HG02970 (cell line): ENCODE measurements around the gene ICE1.
"Not testable (repeated sequence)": the region's sequence is repeated elsewhere in the genome, so short reads cannot be mapped to it uniquely, and the experiment has no call there.

Experiments used
- ATAC-seq: cut with Tn5 transposase; IDR thresholded peaks from one replicate; pipeline ENCODE4 v1.9.1; 2021; ENCODE audit warnings: mild to moderate bottlenecking, moderate library complexity, moderate number of reproducible peaks; ENCODE audit not compliant: unreplicated experiment, low FRiP score

ICE1 gene

DNA sequence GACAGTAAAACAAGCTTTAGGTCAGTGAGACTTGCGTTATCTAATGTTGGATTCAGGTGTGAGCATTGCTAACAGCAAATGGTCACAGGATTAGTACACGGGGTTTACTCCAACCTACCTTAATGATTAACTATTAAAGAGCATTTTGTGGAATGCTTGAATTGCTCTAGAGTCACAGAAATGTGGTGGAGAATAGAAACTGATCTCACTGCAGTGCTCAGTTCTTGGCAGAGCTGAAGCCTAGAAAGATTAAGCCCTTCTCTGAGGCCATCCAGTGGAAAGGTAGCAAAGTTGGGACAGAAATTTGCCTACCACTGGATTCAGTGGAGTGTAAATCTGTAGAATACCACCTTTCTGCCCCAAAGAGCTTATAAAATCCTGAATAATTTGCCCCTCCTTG lies 60.9 kb downstream of the ICE1 start:
- ATAC-seq, result no peak

DNA sequence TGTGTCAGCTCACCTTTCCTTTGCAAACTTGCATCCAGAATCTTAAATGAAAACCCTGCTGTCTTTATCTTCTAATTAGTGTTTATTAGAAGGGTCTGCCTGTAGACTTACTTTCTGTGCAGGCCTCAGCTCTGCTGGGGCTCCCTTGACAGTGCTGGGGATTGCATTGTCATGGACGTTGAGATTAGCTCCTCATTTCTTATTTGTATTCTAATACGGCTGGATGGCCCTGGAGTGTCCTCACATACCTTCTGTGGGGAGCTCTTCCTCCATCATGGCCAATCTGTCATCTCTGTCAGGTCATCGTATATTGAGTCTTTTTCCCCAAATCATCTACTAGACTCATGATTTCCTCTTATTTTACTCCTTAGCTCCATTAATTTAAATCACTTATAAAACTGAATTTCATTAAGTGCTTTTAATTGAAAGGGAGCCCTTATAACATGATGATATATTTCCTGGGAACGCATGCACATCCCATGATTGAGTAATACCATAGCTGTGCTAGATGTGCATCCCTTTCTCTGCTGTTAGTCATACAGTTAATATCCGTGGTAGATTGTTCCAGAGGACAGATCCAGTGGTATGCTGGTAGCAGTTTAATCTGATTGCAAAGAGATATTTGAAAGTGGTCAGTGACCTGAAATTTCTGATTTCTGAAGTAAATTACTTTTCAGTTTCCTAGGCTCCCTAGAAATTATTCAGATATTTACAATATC lies 61.6 kb downstream of the ICE1 start:
- no peak for ATAC-seq

DNA sequence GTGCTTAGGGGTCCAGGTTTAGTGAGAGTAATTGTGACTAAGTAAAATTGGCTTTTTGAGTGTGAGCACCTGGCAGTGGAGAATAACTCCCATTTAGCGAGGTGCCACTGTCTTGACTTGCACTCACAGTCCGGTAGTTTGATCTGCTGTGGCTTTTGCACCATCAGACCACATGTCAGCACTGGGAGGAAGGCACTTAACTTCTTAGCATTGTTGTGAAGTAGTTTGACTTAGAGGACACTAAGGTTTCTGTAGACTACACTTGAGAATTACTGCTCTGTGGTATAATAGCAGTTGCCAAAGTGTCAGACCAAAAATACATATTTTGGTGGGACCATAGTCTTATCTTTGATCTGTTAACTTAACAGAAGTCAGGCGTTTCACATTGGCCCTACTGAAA lies 63.6 kb downstream of the ICE1 start:
- ATAC-seq, result no peak

DNA sequence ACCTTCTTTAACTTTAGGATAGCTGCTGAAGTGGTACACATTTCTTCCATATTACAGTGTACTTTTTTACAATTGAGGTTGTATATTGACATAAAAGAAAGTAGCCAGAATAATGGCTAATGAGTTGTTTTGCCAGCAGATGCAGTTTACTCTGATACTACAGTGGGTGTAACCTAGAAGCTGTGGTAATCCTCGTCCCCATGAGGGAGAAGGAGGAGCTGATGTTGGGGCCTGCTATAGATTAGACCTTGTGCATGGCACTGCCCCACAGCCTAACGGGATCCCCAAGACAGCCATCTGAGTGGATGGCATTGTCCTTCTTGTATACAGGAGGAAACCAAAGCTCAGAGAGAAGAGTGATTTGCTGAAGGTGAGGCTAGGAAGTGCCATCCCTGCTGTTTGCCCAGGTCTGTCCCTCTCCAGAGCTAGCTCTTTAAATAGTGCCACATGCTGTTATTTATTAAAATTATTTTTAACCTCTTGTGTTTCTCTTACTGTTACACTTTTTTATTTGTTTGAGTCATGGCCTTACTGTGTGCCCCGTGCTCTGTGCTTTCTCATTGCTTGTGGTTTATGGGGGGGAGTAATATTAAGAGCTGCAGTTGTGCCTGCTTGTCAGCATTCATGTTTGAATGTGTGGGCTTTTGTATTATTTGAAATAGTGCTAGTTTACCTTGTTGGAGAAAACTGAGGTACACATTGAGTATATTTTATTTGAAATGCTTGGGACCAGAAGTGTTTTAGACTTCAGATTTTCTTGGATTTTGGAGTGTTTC lies 65.3 kb downstream of the ICE1 start:
- ATAC-seq, result no peak

DNA sequence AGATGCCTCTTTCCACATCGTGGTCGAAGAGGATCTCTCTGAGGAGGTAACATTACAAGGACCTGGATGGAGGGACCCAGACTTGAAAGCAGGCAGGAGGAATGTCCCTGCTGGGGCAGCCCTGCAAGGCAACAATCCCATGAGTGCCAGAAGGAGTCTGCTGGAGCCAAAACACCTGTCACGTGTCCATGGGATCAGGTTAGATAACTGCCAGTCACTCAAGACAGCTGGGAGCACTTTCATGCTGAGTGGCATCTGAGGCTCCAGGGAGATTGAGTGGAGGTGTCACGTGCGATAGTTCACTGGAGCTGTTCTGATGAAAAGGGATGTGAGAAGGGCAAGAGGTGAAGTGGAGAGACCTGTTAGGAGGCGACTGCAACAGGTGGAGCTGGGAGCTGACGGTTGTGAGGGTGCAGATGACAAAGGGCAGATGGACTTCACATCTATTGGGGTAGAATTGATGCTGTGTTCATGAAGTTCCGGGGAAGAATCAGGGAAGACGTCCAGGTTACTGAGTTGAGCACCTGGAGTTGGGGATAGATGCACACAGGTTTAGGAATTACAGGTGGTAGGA lies 68.4 kb downstream of the ICE1 start:
- ATAC-seq, result no peak

DNA sequence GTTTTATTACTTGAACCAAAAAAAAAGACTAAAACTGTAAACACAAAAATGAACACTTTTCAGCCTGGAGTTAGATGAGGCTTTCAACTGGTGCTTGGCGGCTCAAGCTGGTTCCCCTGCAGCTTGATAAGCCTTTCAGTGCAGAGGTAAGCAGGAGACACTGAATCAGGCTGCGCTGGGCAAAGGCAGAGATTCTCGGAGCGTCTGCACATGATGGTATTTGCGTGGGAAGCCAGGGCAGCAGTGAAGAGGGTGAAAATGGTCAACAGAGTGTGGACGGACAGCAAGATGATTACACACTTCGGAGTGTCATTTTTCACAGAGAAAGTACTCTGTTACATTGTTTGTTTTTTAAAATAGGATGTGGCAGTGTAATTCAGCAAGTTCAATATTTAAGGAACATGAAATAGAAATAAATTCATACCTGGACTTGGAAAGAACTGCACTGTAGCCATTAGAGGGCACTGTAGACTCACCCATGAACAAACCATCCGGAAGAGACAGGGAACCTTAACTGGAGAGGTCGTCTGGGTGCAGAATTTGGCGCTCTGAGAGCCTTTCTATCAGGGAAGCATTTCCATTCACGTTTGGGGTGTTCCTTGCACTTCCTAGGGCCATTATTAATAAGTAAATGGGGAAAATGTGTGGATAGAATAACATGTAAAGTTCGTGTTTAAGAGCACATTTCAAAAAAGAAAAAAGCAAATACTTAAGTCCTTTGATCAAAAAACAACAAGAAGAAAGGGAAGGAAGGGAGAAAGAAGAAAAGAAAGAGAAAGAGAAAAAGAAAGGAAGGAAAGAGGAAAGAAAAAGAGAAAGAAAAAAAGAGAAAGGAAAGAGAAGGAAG lies 69.8 kb downstream of the ICE1 start:
- ATAC-seq, result no peak

DNA sequence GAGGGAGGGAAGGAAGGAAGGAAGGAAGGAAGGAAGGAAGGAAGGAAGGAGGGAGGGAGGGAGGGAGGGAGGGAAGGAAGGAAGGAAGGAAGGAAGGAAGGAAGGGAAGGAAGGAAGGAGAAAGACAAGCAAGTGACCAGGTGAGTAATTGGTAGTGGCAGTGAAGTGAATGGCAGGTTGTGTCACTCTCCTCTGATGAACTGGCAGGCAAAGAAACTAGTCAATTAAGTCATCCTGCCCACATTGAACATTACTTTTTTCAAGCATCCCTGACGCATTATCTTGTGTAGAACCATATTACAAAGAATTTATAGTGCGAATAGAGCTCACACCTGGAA lies 70.4 kb downstream of the ICE1 start:
- ATAC-seq, result not testable (repeated sequence)

DNA sequence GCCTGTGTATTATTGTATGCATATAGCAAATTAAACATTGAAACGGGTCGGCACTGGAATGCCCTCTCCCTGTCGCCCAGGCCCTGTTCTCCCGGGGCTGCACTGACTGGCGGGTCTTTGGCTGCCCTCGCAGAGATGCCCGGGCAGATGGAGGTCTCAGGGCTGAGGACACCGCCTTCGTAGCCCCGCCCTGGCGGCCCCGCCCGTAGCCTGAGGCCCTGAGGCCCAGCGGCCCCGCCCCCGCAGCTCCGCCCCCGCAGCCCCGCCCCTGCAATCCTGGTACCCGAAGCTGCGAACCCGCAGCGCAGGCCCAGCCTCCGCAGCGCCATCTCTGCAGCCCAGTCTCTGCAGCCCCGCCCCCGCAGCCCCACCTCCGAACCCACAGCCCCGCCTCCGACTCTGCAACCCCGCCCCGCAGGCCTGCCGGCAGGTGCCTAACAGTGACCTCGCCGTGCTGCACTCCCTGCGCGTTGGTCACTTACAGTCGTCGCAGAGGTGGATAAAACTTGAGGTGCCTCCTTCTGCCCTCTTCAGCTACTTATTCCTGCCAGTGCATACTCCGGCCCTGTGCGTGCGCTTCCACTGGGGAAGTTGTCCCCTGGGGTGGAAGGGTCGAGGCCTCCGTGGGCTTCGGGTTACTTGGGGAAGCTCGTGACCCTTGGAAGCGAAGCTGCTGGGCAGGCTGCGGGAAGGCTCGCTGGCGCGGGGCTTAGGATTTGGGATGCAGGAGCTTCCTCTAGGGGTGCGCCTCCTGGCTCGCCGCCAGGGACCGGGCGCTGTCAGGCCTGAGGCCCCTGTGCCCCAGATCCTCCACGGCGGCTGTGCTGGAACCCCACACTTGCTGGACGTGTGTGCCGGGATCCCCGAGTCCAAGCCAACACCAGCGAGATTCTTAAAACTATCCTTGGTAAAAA lies 72.3 kb downstream of the ICE1 start:
- ATAC-seq, result peak; percentile 78

DNA sequence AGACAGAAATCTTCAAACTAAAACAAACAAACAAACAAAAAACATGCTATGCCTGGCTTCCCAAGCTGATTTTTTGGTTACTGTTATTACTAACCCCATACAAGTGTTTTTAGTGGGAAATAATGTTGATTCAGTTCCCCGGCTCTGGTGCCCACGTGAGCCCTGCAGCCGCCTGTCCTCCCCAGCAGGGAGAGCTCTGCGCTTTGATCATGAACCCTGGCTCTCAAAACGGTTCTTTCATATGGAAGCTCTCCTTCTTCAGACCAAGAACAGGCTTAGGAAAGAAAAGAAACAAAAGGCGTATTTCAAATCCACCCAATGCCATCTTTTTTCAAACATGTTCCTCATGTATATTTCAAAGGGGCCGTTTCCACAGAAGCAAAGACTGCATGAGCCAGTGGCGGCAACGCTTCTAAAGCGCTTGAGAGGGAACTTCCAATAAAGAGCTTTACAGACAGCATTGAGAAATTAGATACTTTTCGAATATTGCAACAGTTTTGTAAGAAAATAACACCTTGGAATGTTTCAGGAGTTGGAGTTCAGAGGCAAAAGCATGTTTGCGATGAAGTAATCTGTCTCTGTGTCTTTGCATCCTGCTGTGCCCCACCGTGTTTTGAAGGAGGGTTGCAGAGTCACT lies 74.8 kb downstream of the ICE1 start:
- ATAC-seq, result no peak

DNA sequence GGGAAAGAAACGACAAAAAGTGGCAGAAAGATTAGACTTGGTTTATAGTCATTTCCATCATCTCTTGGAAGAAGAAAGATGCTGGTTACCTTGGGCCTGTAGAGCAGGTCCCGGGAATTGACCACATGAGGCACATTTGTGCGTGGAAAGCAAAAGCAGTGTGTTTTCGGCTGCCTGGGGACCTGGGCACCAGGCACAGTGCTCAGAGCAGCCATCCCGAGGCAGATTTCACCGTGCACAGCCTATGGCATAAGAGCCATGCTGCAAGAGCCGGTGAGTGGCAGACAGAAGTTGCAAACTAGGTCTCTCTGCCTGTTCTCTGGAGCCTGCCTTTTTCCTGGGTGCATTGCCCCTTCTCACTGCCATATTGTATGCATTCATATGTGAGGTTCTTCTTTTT lies 77.0 kb downstream of the ICE1 start:
- ATAC-seq, result no peak

DNA sequence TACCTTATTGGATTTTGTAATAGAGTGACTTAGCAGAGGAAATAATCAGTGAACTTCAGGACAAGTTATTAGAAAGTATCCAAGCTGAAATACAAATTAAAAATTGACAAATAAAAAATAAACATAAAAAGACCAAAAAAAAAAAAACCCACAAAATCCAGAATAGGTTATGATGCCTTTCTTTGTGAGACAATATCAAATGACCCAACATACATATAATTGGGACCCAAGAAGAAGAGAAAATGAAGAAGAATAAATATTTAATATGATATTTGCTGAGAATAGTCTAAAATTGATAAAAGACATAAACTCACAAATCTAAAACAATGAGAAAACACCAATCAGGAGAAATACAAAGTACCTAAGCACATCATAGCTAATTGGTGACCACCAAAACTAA lies 81.8 kb downstream of the ICE1 start:
- no peak for ATAC-seq

DNA sequence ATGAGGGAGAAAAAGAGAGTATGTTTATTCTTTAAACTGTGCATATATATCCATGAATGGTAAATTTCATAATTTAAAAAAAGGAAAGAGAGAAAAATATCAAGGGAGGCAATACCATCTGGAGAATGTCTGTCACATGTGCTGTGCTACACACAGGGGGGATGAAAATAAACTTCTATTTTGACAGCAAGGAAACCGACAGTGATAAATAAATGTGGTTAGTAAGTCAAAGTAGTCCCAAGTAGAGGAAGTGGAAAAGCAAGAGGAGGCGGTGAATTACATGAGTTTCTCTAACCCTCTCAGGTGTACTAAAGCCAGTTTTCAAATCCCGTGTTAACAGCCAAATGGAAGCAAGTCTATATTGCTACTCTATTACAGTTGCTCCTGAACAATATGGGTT lies 83.3 kb downstream of the ICE1 start:
- no peak for ATAC-seq

DNA sequence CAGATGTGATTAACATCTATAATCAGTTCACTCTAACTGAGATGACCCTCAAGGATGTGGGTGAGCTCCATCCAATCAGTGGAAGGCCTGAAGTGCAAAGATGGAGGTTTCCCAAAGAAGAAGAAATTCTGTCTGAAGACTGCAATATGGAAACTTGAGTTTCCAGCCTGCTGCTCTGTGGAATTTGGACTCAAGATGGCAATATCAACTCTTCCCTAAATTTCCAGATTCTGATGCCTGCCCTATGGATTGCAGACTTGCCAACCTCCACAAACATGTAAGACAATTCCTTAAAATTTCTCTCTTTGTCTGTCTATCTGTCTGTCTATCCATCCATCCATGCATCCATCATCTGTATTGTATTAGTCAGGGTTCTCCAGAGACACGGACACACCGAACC lies 85.9 kb downstream of the ICE1 start:
- ATAC-seq, result no peak

DNA sequence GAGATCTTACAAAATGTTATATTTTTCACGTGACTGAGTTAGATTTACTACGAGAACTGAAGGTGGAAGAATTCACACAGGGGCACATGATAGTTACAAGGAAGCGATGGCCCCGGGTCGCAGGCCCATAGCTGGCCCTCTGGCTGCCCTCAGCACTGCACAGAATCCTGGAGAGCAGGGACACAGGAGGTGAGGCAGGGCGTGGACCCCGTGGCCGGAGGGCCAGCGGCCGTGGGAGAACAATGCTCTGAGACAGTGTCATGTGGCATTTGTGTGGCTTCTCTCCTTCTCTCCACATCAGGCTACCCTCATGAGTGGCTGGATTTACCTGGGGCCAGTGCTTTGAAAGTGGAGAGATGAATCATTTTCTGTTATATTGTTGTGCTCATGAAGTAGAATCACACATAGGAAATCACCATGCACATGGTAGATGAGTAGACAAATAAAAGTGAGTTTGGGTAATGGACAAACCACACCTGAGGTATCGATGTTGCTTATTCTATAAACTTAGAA lies 89.5 kb downstream of the ICE1 start:
- ATAC-seq, result no peak

DNA sequence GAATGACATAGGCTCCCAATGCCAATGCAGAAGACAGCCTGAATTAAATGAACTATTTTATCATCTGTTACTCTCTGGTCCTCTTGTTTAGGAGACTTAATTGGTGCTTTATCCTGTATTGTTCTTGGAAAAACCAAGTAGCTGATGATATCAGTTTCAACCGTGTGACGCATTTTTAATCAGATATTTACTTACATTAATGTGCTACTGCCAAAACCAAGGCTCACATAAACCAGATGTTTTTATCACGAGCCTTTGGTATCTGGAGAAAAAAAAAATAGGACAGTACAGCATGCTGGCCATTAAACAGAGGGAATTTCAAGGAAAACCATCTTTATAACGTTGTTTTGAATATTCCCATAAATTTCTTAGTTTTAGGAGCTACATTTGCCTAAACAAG lies 90.1 kb downstream of the ICE1 start:
- ATAC-seq, result no peak

DNA sequence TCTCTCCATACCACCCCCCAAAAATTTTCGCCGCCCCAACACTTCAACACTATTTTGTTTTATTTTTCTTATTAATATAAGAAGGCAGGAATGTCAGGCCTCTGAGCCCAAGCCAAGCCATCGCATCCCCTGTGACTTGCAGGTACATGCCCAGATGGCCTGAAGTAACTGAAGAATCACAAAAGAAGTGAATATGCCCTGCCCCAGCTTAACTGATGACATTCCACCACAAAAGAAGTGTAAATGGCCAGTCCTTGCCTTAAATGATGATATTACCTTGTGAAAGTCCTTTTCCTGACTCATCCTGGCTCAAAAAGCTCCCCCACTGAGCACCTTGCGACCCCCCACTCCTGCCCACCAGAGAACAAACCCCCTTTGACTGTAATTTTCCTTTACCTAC lies 98.1 kb downstream of the ICE1 start:
- ATAC-seq, result not testable (repeated sequence)

DNA sequence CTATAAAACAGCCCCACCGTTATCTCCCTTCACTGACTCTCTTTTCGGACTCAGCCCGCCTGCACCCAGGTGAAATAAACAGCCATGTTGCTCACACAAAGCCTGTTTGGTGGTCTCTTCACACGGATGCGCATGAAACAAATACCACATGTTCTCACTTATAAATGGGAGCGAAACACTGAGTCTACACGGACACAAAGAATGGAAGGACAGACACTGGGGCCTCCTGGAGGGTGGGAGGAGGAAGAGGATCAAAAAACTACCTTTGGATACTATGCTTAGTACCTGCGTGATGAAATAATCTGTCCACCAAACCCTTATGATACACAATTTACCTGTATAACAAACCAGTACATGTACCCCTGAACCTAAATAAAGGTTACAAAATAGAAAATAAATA lies 98.6 kb downstream of the ICE1 start:
- no peak for ATAC-seq

DNA sequence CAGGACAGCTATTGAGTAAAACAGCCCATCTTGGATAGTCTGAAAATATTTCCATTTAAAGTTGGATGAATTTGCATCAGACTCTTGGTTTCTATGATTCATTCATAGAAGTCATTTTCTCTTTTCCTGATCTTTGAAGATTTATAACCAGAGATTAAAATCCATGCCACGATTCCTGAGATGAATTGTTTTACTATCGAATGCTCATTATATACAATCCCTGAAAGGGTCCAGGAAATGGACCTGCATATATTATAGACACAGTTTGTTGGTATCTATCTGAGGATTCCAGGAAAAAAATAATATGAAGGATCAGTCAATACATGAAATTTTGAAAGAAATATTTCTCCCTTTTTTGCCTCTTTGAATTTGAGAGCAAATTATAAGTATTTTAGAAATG lies 99.0 kb downstream of the ICE1 start:
- ATAC-seq, result no peak

DNA sequence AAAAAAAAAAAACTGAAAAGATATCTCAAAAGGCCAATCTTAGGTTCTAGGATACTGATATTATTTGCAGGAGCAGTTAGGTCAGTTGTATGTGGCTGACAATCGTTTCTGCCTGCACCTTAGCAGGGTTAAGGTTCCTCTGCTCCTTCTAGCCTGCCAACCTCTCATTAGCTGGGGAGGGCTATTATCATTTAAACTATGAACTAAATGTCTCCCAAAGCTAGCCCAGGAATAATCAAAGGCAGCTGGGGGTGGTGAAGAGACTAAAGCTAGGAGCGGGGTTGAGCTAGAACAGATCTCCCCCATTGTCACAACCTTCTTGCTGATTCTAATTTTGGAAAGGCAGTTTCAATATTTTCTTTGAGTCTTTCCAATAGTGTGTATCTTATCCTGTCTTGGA lies 99.9 kb downstream of the ICE1 start:
- no peak for ATAC-seq
